Measurements from ENCODE around the gene PLIN4.
"Not testable (repeated sequence)": the region's sequence is repeated elsewhere in the genome, so short reads cannot be mapped to it uniquely, and the experiment has no call there.

Gene PLIN4, protein sequence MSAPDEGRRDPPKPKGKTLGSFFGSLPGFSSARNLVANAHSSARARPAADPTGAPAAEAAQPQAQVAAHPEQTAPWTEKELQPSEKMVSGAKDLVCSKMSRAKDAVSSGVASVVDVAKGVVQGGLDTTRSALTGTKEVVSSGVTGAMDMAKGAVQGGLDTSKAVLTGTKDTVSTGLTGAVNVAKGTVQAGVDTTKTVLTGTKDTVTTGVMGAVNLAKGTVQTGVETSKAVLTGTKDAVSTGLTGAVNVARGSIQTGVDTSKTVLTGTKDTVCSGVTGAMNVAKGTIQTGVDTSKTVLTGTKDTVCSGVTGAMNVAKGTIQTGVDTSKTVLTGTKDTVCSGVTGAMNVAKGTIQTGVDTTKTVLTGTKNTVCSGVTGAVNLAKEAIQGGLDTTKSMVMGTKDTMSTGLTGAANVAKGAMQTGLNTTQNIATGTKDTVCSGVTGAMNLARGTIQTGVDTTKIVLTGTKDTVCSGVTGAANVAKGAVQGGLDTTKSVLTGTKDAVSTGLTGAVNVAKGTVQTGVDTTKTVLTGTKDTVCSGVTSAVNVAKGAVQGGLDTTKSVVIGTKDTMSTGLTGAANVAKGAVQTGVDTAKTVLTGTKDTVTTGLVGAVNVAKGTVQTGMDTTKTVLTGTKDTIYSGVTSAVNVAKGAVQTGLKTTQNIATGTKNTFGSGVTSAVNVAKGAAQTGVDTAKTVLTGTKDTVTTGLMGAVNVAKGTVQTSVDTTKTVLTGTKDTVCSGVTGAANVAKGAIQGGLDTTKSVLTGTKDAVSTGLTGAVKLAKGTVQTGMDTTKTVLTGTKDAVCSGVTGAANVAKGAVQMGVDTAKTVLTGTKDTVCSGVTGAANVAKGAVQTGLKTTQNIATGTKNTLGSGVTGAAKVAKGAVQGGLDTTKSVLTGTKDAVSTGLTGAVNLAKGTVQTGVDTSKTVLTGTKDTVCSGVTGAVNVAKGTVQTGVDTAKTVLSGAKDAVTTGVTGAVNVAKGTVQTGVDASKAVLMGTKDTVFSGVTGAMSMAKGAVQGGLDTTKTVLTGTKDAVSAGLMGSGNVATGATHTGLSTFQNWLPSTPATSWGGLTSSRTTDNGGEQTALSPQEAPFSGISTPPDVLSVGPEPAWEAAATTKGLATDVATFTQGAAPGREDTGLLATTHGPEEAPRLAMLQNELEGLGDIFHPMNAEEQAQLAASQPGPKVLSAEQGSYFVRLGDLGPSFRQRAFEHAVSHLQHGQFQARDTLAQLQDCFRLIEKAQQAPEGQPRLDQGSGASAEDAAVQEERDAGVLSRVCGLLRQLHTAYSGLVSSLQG (N-terminal part only)

DNA sequence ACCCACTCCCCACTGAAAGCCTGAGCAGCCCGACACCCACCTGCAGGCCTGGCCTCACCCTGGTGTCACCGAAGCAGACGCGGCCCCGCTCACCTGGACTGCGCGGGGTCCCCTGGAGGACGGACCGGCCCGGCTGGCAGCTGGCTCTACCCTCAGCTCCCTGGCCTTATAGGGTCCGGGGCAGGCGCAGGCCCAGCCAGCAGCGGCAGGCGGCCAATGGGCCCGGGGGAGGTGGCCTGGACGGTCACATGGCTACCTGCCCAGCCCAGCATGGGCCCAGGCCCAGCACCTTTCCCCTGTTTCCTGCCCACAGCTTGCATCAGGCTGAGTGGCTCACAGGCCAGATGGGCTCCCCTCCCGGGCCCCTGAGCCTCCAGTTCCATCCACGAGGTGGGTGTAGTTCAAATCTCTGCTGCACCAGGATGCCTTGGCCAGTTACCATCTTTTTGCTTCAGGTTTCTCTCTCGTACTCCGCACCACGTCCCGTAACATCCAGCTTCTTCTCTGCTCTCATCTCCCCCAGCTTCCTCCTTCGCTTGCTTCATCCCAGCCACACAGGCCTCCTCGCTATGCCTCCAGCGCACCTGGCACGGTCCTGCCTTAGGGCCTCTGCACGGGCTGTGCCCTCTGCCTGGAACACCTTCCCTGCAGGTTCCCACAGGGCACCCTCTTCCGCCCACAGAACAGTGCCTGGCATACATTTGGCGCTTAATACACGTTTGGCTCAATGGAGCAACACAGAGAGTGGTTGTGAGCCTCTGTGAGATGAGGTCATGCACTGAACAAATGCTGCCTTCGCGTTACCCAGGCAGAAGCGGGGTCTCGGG lies at the start of gene PLIN4:
Gene PLIN4 (minus strand): TSS at position 142 of the 827 bp plus-strand sequence. CDS start 214 bp downstream, outside the sequence.
- no peak for DNase-seq (ENCODE audit: low read depth)

DNA sequence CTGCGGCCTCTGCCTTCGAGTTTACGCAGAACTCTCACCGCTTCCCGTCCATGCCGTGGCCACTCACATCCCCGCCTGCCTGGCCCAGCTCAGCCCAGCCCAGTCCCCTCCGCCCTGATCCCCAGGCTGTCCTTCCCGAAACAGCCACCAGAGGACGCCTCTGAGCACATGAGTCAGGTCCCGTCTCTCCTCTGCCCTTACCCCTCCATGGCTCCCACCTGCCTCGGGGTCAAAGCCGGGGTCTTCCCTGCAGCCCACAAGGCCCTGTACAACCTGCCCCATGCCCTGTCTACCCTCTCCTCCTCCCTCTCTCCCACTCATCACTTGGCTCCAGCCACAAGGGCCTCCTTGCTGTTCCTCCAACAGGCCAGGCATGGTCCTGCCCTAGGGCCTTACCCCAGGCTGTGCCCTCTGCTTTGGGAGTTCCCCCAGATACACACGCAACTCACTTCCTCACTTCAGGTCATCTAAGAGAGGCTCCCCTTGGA lies 49.3 kb upstream of the PLIN4 start:
- DNase-seq (ENCODE audit: low read depth) = peak; percentile 54

DNA sequence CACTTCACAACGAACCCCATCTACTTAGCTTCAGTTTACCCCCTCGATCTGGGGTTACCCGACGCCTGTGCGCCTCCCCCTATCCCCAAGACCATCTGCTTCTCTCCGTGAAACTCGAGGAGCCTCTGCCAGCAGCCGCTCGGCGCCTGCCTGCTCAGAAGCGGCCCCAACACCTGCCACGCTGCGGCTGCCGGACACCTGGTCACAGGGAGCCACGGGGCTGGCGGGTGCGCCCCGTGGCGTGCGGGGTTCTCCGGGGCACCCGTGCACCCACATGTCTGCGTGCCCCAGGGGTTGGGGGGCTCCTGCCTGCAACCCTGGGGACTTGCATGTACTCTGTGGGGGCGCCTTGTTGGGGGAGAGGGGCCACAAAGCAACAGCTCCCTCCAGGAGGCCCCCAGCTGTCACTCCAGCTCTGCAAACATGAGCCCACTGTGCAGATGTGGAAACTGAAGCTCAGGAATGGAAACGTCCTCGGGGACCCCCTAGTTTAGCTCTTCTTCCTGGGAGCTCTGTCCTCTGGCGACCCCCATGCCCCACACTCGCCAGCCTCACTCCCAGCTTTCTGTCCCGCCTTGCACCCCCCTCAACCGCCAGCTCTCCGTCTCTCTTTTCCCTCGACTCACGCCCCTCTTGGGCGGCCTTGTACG lies 48.2 kb upstream of the PLIN4 start:
- no peak for DNase-seq (ENCODE audit: low read depth)

DNA sequence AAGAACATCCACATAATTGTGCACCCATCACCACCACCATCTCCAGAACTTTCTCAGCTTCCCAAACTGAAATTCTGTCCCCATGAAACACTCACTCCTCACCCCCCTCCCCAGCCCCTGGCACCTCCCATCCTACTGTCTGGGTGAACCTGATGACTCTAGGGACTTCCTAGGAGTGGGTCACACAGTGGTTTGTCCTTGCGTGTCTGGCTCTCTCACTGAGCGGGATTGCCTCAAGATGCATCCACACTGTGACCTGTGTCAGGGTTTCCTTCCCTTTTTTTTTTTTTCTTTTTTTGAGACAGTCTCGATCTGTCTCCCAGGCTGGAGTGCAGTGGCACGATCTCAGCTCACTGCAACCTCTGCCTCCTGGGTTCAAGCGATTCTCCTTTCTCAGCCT lies 45.3 kb upstream of the PLIN4 start:
- DNase-seq (ENCODE audit: low read depth) = not testable (repeated sequence)

DNA sequence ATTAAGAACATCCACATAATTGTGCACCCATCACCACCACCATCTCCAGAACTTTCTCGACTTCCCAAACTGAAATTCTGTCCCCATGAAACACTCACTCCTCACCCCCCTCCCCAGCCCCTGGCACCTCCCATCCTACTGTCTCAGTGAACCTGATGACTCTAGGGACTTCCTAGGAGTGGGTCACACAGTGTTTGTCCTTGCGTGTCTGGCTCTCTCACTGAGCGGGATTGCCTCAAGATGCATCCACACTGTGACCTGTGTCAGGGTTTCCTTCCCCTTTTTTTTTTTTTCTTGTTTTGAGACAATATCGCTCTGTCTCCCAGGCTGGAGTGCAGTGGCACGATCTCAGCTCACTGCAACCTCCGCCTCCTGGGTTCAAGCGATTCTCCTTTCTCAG lies 43.8 kb upstream of the PLIN4 start:
- not testable (repeated sequence) for DNase-seq (ENCODE audit: low read depth)

DNA sequence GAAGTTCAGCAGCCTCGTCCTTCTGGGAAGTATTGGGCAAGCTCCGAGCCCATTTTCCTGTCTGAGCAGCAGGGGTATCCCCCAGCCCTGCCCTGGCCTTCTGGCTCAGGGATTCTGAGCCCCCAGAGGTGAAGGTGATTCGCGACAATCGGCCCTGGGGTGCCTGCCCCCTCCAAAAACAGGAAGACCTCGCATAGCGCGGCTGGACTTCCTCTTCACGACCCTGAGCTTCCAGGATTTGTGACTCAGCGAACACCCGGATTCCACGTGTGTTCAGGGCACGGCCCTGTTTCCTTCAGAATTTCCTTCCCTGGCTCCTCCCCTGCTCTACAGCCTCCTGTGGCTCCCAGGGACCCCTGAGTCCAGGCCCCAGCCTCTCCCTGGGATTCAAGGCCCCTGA lies 41.3 kb upstream of the PLIN4 start, which contains the start of gene SEMA6B:
Gene SEMA6B (minus strand): TSS at position 116 of the 400 bp plus-strand sequence. CDS start 1,227 bp downstream, outside the sequence.
- no peak for DNase-seq (ENCODE audit: low read depth)

DNA sequence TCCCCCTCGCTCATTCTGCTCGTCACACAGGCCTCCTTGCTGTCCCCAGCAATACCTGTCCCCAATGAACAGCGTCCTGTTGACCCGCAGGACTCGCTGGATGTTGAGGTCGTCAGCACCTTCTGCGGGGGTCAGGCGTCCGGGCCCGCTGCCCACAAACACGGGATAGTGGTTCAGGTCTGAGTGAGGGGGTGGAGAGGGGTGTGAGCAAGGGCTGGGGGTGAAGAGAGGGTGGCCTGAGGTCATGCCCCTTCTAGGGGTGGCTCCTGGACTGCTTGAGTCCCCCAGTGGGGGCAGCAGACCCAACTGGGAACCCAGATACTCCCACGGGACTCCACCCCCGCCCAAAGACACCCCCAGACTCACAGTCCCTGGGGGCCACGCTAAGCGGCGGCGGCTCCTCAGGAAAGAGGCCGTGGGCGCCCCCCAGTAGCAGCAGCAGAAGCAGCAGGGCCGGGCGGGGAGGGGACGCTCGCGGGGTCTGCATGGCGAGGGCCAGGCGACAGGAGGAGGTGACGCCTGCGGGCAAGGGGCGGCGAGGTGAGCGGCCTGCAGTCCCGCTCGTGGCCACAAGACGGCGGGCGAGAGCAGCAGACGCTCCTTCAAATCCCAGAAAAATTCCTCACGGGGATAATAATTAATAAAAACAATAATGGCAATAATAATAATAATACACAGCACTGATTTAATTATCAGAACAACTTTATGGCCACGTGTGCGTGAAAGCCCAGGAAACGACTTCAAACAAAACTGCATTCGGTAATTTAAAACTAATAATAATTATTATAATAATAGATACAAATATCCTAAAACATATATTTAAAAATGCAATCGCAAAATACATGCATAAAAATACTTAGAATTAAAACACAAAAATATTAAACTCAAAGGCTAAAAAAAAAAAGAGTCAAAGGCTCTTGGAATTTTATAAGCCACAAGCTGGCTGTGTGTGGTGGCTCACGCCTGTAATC lies 40.0 kb upstream of the PLIN4 start:
- peak; percentile 42 for DNase-seq (ENCODE audit: low read depth)

DNA sequence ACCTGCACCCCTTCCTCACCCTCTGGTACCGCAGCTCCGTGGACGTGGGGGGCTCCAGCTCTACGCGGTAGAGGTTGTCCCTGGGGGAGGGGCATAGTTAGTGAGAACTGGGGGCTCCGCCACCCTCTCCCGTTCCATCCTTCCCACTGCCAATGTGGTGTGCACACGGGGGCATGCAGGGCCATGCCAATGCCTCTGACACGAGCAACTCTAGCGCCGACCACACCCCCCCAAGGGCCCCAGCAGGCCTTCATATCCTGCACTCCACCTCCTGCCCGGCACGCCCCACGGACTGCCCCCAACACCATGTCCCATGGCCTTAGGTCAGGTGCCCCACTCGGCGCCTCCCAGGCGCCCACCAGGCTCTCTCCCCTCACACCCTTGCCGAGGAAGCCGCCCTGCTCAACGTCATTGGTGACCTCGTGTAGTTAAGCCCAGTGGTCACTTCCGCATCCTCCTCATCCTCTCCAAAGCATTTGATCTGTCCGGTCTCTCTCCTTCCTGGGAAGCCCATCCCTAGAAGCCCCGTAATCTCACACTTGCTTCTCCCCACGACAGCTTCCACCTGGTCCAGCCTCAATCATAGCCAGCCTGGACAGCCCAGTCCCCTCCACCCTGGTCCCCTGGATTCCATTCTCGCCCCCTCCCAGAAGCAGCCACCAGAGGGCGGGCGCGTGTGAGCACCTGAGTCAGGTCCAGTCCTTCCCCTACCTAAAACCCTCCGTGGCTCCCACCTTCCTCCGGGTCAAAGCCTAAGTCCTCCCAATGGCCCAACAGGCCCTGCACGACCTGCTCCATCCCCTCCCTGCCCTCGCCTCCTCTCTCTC lies 39.1 kb upstream of the PLIN4 start:
- DNase-seq (ENCODE audit: low read depth) = no peak

DNA sequence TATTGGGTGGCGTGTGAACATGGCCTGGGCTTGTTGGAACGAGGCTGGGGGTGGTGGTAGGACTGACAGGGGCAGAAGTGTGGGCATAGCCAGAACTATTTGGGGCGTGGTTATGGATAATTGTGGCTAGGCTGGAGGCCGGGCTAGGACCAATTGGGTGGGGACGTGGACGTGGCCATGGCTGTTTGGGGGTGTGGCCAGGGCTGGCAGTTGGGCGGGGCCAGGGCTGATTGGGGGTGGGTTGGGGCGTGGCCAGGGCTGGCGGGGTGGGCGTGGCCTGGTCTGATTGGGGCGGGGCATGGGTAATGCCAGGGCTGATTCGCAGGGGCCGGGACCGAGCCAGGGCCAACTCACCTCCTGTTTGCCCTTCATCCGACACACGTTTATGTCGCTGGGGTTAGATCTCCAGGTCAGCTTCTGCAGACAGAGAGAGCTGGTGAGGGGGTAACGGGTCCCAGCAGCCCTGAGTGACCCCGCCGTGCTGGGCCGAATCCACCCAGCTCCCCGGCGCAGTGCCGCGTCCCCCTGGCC lies 38.4 kb upstream of the PLIN4 start:
- DNase-seq (ENCODE audit: low read depth) = peak; percentile 44

DNA sequence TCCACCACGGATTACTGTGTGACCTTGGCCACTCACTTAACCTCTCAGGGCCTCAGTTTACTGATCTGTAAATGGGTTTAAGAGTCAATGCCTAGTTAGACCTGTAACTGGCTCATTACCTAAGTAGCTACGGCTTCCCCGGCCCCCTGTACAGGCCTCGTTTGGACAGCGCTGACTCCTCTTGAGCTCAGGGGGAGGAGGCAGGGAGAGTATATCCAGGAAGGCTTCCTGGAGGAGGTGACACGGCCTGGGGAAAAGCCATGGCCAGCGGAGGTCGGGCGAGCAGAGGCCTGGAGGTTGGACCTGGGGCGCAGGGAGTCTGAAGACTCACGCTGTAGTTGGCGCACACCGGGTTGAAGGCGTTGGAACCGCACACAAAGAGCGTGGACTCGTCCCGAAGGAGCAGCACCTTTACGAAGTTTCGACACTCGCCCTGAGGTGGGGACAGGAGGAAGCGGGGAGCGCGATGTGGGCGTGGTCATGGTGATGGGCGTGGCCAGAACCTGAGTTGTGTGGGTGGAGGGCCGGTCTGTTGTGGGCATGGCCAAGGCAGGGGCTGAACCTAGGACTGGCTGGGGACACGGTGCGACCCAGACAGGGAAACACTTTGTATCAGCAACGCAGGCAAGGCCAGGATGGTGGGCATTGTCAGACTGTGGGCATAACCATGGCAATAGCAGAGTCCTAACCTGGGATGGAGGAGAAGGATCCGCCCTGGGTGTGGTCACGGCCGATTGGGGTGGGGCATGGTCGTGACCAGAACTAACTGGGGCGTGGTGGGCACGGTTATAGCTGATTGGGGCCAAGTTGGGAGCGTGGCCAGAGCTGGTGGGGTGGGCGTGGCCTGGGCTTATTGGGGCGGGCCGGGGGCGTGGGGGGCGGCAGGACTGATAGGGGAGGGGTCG lies 37.6 kb upstream of the PLIN4 start:
- DNase-seq (ENCODE audit: low read depth) = no peak

DNA sequence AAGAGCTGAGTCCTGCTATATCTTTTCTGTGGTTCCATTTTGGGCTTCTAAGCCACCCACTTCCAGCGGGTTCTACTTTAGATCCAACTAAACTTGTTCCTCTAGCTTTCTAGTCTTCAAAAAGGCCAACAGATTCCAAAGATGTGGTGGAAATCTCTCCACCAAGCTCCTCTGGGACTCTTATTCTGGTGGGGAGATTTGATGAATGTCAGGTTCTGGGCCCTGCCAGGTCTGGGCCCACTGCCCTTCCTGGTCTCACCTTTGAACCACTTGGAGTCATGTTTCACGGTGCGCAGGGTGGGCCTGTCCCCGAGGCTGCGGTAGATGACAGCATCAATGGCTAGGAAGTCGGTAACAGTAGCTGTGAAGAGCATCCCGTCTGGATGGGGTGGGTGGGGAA lies 36.4 kb upstream of the PLIN4 start:
- no peak for DNase-seq (ENCODE audit: low read depth)

DNA sequence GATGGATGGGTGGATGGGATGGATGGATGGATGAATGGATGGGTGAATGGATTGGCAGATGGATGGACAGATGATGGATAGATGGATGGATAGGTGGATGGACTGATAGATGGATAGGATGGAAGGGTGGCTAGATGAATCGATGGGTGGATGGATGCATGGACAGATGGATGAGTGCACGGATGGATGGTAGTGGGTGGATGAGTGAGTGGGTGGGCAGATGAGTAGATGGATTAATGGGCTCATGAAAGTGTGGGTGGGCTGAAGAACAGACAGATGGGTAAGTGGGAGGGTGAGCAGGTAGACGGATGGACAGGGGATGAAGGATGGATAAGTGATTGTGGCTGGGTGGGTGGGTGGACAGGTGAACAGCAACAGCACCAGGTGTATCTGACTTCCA lies 35.5 kb upstream of the PLIN4 start:
- DNase-seq (ENCODE audit: low read depth) = no peak

DNA sequence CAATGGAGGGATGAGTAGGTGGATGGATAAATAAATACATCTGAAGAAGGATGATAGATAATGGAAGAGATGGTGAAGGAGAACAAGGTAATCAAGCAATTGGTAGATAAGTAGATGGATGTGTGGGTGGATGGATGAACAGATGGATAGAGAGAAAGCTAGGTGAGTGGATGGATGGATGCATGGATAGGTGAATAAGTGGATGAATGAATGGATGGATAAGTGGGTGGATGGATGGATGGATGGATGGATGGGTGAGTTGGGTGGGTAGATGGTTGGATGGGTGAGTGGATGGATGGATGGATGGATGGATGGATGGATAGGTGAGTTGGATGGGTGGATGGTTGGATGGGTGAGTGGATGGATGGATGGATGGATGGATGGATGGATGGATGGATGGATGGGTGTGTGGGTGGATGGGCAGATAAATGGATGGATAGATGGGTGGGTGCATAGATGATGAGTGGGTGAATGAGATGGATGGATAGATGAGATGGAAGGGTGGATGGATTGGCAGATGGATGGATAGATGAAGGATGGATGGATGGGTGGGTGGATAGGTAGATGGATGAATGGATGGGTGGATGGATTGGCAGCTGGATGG lies 34.9 kb upstream of the PLIN4 start:
- no peak for DNase-seq (ENCODE audit: low read depth)

DNA sequence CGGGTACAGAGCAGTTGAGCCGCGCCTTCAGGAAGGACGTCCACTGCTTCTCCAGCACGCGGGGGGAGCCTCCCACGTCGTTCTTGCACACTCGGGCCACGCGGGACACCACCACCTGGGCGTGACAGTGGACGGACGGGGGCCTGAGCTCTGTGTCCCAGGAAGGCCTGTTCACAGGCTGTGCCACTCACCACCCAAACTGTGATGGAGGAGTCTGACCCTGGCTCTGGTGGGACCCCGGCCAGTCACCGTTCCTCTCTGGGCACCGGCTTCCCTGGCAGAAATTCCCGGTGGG lies 34.2 kb upstream of the PLIN4 start:
- no peak for DNase-seq (ENCODE audit: low read depth)

DNA sequence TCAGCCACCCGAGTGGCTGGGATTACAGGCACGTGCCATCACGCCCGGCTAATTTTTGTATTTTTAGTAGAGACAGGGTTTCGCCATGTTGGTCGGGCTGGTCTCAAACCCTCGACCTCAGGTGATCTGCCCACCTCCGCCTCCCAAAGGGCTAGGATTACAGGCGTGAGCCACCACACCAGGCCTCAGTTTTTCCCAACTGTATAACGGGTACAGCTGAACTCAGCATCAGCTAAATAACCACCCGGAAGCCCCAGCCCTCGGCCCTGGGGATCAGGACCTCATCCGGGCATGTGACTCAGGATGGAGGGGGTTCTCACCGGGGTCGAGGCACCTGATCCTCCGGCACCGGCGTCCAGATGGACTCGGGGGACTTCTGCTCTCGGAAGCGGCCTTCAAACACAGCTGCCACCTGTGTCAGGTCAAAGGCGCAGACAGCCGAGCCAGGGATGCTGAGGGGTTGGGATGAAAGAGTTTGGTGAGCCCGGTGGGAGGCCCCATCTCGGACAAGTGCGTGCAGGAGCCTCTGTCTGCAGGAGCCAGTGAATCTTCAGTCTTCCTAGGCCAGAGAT lies 32.3 kb upstream of the PLIN4 start:
- DNase-seq (ENCODE audit: low read depth) = no peak

DNA sequence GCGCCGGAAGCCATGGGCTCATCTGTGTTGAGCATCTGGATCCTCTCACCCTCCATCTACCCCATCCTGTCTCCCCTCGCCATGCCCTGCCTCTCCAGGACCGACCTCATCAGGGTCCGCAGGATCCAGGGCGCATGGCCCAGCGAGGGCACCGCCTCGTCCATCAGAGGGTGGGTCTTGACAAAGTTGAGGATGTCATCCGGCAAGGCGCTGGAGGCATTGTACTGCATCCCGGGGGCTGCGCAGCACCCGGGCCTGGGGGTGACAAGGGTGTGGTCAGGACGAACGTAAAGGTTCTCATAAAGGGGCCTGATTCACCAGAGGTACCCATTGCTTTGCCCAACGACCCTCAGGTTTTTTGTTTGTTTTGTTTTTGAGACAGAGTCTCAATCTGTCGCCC lies 31.7 kb upstream of the PLIN4 start:
- DNase-seq (ENCODE audit: low read depth) = no peak

DNA sequence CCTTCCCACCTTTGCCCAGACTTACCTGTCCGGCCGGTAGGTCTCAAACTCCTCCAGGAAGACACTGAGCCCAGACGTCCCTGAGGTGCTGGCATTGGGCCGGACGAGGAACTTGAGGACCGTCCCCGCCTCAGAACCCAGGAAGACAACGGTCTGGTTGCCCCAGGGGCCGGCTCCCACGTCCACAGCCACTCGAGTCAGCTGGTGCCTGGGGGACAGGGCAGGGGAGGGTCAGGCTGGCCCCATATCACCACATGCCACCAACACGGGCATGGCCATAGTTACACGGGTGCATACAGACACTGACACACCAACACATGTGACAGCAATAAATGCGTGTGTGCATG lies 29.9 kb upstream of the PLIN4 start:
- no peak for DNase-seq (ENCODE audit: low read depth)
